ENCODE data around the gene SCGB1C1. TPM values are rescaled to one million over a fixed set of nuclear protein-coding genes. Genes with fewer than 3 reads are reported as not detected.
"Not testable (repeated sequence)": the region's sequence is repeated elsewhere in the genome, so short reads cannot be mapped to it uniquely, and the experiment has no call there.

The SCGB1C1 gene
- not detected for total RNA-seq (ENCODE audit: unreplicated experiment)
- long read RNA-seq = 0 reads

DNA sequence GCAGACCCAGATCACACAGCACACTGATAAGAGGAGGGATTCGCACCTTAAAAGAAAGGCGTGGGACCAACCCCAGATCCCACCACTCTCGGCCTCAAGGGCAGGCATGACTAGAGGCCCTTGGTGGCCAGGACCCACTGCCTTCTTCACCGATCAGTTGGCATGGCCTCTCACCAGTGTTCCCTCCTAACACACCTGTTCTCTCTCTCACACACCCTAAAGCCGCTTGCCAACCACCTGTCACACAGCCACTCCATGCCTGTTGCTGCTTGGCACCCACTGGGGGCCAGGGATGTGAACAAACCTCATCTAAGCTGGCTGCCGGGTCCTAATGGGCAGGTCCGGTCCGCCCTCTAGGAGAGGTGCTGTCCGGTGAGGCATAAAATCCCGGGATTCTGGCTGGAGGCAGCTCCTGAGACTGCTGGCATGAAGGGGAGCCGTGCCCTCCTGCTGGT lies at the start of gene SCGB1C1:
Gene SCGB1C1 (plus strand): TSS at position 405 of the 455 bp plus-strand sequence. CDS start 22 bp downstream, at position 427.
- not testable (repeated sequence) for H3K4me1 Mint-ChIP-seq (ENCODE audit: unreplicated experiment); H3K27me3 Mint-ChIP-seq (ENCODE audit: unreplicated experiment); H3K9me3 Mint-ChIP-seq (ENCODE audit: unreplicated experiment); H3K36me3 Mint-ChIP-seq (ENCODE audit: low read depth, unreplicated experiment); H3K4me3 Mint-ChIP-seq (ENCODE audit: unreplicated experiment); DNase-seq (ENCODE audit: low spot score); H3K27ac Mint-ChIP-seq (ENCODE audit: unreplicated experiment)

DNA sequence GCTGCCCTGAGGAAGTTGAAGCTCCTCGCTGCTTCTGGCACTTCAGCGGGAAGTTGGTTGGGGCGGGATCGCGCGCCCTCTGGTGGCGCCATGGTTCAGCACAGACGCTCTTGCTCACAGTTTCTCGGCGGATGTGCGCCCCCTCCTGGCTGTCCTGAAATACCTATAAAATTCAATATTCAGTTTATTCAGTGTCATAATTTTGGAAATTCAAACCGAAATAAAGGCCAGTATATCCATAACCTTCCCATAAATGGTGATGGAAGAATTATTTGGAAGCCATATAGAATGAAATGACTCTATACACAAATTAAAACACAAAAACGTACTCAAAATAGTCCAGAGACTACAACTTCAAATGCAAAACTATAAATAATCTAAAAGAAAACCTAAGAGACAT lies 12.6 kb upstream of the SCGB1C1 start:
- not testable (repeated sequence) for DNase-seq (ENCODE audit: low spot score); H3K9me3 Mint-ChIP-seq (ENCODE audit: unreplicated experiment); H3K4me1 Mint-ChIP-seq (ENCODE audit: unreplicated experiment); H3K27ac Mint-ChIP-seq (ENCODE audit: unreplicated experiment); H3K27me3 Mint-ChIP-seq (ENCODE audit: unreplicated experiment); H3K36me3 Mint-ChIP-seq (ENCODE audit: low read depth, unreplicated experiment); H3K4me3 Mint-ChIP-seq (ENCODE audit: unreplicated experiment)
- TF ChIP-seq, protein P1, sequence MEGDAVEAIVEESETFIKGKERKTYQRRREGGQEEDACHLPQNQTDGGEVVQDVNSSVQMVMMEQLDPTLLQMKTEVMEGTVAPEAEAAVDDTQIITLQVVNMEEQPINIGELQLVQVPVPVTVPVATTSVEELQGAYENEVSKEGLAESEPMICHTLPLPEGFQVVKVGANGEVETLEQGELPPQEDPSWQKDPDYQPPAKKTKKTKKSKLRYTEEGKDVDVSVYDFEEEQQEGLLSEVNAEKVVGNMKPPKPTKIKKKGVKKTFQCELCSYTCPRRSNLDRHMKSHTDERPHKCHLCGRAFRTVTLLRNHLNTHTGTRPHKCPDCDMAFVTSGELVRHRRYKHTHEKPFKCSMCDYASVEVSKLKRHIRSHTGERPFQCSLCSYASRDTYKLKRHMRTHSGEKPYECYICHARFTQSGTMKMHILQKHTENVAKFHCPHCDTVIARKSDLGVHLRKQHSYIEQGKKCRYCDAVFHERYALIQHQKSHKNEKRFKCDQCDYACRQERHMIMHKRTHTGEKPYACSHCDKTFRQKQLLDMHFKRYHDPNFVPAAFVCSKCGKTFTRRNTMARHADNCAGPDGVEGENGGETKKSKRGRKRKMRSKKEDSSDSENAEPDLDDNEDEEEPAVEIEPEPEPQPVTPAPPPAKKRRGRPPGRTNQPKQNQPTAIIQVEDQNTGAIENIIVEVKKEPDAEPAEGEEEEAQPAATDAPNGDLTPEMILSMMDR (IDR thresholded peaks at IDR 0.05; ENCODE audit: unreplicated experiment) = peak; percentile 37

DNA sequence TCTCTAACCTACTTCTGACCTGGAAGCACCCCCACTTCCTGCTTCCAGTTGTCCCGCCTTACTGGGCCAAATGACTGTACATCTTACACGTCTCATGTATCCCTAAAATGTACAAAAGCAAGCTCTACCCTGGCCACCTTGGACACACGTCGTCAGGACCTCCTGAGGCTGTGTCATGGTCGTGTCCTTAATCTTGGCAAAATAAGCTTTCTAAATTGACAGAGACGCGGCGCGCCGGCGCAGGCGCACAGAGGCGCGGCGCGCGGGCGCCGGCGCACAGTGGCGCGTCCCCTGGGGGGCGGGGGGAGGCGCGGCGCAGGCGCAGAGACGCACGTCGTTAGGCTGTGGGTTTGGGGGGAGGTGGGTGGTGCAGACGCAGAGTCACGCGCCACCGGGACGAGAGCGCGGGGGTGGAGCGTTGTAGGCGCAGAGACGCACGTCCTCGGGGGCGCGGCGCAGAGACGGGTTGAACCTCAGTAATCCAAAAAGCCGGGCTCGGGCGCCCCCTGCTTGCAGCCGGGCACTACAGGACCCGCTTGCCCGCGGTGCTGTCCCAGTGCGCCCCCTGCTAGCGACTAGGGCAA lies 3.6 kb upstream of the SCGB1C1 start:
- H3K27me3 Mint-ChIP-seq (ENCODE audit: unreplicated experiment); H3K9me3 Mint-ChIP-seq (ENCODE audit: unreplicated experiment); H3K4me1 Mint-ChIP-seq (ENCODE audit: unreplicated experiment); H3K4me3 Mint-ChIP-seq (ENCODE audit: unreplicated experiment); H3K36me3 Mint-ChIP-seq (ENCODE audit: low read depth, unreplicated experiment); DNase-seq (ENCODE audit: low spot score); H3K27ac Mint-ChIP-seq (ENCODE audit: unreplicated experiment): not testable (repeated sequence)

DNA sequence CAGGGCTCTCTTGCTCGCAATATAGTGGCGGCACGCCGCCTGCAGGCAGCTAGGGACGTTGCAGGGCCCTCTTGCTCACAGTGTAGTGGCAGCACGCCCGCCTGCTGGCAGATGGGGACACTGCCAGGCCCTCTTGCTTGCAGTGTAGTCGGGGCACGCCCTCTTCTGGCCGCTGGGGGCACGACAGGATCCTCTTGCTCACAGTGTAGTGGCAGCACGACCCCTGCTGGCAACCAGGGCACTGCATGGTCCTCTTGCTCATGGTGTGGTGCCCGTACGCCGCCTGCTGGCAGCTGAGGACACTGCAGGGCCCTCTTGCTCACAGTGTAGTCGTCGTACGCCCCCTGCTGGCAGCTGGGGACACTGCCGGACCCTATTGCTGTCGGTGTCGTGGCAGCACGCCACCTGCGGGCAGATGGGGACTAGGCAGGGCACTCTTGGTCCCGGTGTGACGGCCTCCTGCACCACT lies 3.0 kb upstream of the SCGB1C1 start:
- not testable (repeated sequence) for H3K27me3 Mint-ChIP-seq (ENCODE audit: unreplicated experiment); H3K9me3 Mint-ChIP-seq (ENCODE audit: unreplicated experiment); H3K4me1 Mint-ChIP-seq (ENCODE audit: unreplicated experiment); H3K4me3 Mint-ChIP-seq (ENCODE audit: unreplicated experiment); DNase-seq (ENCODE audit: low spot score); H3K27ac Mint-ChIP-seq (ENCODE audit: unreplicated experiment); H3K36me3 Mint-ChIP-seq (ENCODE audit: low read depth, unreplicated experiment)
- TF ChIP-seq, protein P1 (IDR thresholded peaks at IDR 0.05; ENCODE audit: unreplicated experiment) = peak; percentile 43

DNA sequence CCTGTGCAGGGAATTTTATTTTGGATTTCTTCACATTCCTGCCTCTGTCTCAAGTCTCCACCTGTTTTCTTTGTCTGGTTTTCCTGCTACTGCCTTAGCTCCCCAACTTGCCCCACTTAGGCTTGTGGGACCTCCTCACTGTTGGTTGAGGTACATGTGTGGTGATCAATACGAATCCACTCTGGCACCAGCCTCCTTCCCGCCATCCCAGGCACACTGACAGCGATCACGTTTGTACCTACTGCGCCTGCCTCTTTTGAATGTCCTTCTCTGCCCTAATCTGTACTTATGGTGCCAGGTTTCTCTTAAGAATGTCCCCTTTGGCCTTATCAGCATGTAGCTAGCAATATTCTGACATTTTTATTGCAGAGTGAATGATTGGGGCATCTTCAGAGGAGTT lies 2.3 kb upstream of the SCGB1C1 start:
- peak overlapping the region; percentile 24 for H3K27ac Mint-ChIP-seq (ENCODE audit: unreplicated experiment)
- not testable (repeated sequence) for H3K9me3 Mint-ChIP-seq (ENCODE audit: unreplicated experiment); DNase-seq (ENCODE audit: low spot score); H3K27me3 Mint-ChIP-seq (ENCODE audit: unreplicated experiment); H3K4me3 Mint-ChIP-seq (ENCODE audit: unreplicated experiment); H3K36me3 Mint-ChIP-seq (ENCODE audit: low read depth, unreplicated experiment); H3K4me1 Mint-ChIP-seq (ENCODE audit: unreplicated experiment)

DNA sequence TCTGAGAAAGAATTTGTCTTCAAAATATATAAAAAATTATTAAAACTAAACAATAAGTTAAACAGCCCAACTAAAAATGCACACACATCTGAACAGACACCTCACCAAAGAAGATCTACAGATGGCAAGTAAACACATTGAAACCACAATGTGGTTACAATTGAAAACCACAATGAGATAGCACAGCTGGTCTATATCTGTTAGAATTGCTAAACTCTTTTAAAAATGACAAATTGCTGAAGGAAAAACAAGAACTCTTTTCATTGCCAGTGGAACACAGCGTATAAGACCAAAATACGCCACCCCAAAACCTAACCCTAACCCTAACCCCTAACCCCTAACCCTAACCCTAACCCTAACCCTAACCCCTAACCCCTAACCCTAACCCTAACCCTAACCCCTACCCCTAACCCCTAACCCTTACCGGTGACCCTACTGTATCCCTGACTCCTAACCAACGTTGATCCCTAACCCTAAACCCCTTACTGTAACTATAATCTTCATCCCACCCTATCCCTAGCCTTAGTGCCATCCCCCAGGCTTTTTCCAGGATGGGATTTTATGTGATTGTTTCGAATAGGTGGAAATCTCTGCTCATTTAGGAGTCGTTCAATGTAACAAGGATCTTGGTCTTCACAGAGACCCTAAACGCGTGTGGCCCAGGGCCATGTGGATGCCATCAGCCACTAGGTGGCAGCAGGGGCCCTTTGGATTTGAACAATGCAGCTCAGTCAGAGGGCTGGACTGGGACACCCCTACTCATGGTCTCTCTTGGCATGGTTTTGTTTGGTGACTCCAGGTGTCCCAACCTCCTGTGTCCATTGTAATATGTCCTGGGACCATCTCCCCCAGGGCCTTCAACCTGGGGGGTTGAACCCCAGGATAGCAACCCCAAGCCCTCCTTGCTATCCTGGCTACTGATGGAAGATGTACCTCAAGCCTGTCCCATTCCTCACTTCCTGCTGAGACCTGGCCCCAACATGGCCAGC lies 1.1 kb upstream of the SCGB1C1 start:
- not testable (repeated sequence) for H3K27me3 Mint-ChIP-seq (ENCODE audit: unreplicated experiment); H3K36me3 Mint-ChIP-seq (ENCODE audit: low read depth, unreplicated experiment)

DNA sequence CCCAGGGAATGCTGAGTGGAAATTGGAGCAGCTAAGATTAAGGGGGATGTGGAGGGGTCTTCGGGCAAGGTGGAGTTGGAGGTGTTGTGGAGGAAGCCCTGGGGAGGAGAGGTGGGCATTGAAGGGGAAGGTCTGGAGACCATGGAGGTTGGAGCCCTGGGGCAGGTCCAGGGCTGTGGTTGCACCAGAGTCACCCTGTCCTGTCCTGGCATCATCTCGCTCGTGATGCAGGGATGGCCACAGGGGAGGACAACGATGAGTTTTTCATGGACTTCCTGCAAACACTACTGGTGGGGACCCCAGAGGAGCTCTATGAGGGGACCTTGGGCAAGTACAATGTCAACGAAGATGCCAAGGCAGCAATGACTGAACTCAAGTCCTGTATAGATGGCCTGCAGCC lies 603 bp downstream of the SCGB1C1 start:
- not testable (repeated sequence) for H3K27me3 Mint-ChIP-seq (ENCODE audit: unreplicated experiment); DNase-seq (ENCODE audit: low spot score); H3K9me3 Mint-ChIP-seq (ENCODE audit: unreplicated experiment); H3K4me3 Mint-ChIP-seq (ENCODE audit: unreplicated experiment); H3K27ac Mint-ChIP-seq (ENCODE audit: unreplicated experiment); H3K4me1 Mint-ChIP-seq (ENCODE audit: unreplicated experiment); H3K36me3 Mint-ChIP-seq (ENCODE audit: low read depth, unreplicated experiment)

More for the DNA sequence above, 1.1 kb upstream of the SCGB1C1 start:
- not testable (repeated sequence) for H3K4me1 Mint-ChIP-seq (ENCODE audit: unreplicated experiment); DNase-seq (ENCODE audit: low spot score); H3K27ac Mint-ChIP-seq (ENCODE audit: unreplicated experiment); H3K4me3 Mint-ChIP-seq (ENCODE audit: unreplicated experiment); H3K9me3 Mint-ChIP-seq (ENCODE audit: unreplicated experiment)

All from endothelial cell (in vitro differentiated cells).